Testis (tissue), 2 donors: ENCODE measurements around the gene CAMTA1.

ENCODE experiments used
- CTCF ChIP-seq, 3 experiments: fragments of 450-650 bp in 2 of 3; fragments of 200-600 bp in 1 of 3; sonication (generic) in 1 of 3; IDR thresholded peaks; one replicate each; pipeline ENCODE4 v1.5.1; 2016 to 2019; ENCODE audit warnings: antibody characterized with exemption in 3 of 3, mild to moderate bottlenecking in 2 of 3, moderate library complexity in 1 of 3
- POLR2A ChIP-seq: fragments of 450-650 bp; IDR thresholded peaks from one replicate; pipeline ENCODE4 v1.6.1; 2017; ENCODE audit warnings: antibody characterized with exemption, mild to moderate bottlenecking, moderate library complexity

GRCh38 chr1:7508052-7508933, 723.0 kb downstream of the CAMTA1 start:
- TF ChIP-seq POLR2A = no peak
- no peak for TF ChIP-seq CTCF (IDR thresholded peaks at IDR 0.05)
